Colon (tissue), 2 donors: ENCODE data around the gene C21orf58.

Experiments
- FAIRE-seq: peaks from 2 replicates; lab custom pipeline; 2012; peaks lifted over from hg19 to GRCh38; lab: Jason Lieb, UNC
- donor health status: control.
- donor health status: control.

Gene C21orf58

DNA sequence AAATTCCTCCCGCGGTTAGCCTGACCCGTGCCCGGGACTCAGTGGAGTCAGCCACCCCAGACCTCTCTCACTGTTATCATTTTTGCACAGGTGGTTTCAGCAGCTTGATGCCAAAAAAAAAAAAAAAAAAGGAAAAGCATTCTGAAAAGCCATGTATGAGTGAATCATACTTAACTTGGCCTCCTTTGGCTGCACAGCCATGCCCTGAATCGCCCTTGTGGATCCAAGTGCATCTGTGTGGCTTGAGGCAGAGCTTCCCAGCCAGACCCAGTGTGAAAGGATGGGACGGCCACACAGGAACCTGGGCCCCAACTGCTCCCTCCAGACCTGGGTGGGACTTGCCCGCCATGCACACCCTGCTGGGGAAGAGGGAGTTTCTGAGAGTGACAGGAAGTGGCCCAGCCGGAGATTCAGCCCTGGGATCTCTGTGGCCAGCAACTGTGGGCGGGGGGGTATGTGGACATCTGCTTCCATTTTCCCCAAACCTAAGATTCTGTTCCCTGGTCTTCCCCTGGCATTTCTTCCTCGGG lies 29.0 kb downstream of the C21orf58 start:
- no peak for FAIRE-seq

GRCh38 chr21:46291561-46291960 lies 32.1 kb downstream of the C21orf58 start:
- FAIRE-seq, result no peak

DNA sequence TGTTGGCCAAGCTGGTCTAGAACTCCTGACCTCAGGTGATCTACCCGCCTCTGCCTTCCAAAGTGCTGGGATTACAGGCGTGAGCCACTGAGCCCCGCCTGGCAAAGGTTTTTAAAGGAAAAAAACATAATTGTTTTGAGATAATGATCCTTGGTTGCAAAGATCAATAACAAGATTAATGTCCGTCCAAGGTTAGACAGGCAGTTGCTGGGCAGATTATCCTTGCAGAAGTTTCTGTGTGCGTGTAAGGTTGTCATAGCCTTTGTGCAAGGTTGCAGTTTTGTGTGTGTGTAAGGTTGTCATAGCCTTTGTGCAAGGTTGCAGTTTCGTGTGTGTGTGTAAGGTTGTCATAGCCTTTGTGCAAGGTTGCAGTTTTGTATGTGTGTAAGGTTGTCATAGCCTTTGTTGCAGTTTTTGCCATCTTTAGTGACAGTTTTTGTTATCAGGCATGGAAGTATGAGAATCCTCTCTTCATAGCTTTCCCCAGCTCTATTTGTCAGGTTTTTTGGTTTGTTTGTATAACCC lies 34.0 kb downstream of the C21orf58 start:
- no peak for FAIRE-seq

DNA sequence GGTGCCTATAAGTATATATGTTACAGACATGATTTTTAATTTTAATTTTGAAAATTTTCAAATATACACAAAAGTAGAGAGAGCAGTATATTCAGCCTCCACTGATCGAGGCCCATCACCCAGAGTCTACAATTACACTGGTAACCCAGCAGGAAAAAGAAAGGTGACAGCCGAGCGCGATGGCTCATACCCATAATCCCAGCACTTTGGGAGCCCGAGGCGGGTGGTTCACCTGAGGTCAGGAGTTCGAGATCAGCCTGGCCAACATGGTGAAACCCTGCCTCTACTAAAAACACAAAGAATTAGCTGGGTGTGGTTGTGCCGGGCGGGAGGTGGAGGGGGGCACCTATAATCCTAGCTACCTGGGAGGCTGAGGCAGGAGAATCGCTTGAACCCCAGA lies 36.1 kb downstream of the C21orf58 start:
- FAIRE-seq, result no peak

DNA sequence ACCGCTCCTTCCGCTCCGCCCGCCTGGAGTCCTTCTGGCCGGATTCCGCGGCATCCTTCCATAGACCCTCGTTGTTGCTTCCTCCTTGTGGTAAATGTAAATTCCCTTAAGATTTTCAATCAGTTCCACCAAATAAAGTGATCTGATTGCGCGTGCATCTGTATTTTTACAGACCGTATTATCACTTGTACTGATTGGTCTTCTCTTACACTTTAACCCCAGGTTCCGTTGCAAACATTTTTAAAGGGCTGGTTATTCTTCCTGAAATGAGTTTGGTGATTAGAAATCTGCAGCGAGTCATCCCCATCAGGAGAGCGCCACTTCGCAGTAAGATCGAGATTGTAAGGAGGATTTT lies 37.0 kb downstream of the C21orf58 start:
- no peak for FAIRE-seq

DNA sequence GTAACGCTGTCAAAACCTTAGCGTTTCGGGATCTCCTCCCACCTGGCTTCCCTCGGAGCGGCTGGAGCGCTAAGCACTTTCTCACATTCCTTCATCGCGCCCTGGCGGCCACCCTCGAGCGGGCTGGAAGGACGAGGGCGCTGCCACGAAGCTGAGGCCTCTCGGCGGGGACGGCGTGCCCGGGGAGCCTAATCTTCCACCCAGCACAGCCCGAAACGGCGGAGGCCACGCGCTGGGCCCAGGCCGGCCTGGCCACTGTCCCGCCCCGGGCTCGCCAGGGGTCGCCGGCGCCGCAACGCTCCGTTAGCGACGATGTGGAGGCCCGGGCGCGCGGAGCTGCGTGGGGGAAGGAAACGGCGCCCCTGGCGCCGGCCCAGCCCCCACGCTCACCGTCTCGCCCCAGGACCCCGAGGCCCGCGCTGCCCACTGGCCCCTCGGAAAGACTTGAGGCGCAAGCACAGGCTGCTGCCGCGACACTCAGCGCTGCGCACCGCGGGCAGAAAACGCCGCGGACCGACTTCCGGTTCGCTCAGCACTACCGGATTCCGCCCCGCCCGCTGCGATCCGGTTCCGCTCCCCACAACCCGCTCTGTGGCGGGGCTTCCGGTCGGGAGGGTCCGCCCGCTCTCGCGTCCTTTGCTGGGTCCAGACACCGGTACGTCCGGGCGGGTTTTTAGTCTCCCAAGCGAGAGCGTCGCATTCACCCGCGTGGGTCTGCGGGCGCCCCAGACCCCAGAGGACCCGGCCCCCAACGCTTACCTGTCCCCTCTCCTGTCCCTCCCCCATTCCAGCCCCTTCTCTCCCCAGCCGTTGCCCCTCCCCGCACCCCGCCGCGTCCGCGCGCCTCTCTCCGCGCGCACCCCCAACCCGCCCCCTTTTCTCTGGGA lies 37.7 kb downstream of the C21orf58 start, which contains the start of gene YBEY:
TSS of gene YBEY (plus strand) at position 582 of the 887 bp plus-strand sequence. CDS start 572 bp downstream, outside the sequence.
- no peak for FAIRE-seq

GRCh38 chr21:46285206-46285661 lies 38.4 kb downstream of the C21orf58 start, which contains the start of gene MCM3AP:
MCM3AP (minus strand) TSS chr21:46285611; CDS start chr21:46285286, 325 bp downstream.
- FAIRE-seq, result no peak

- FAIRE-seq, result no peak
Observed at GRCh38 chr21:46284733-46285132, 38.9 kb downstream of the C21orf58 start.

DNA sequence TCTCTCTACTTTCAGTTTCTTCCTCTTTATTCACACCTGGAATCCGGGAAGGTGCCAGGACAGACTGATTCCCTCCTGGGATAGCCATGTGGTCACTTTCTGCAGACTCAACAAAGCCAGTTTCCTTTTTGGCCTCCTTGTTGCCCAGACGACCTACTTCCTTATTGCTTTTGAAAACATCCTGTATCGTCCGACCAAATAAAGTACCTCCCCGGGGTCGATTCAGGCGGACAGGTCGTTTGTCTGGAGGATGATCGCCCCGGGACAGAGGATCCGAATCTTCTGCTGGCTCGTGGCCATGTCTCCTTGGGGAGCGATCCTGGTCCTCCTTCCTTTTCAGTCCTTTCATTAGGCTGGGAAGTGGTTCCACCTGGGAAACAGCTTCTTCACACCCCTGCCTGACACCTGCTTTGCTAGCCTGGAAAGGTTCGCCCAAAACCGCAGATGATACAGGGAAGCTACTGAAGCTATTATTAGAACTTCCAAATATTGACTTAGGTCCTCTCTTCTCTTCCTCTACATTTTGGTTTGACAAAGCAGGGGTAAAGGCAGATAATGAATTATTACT lies 39.5 kb downstream of the C21orf58 start:
- no peak for FAIRE-seq

- FAIRE-seq, result no peak
Observed at GRCh38 chr21:46274797-46275390, 48.8 kb downstream of the C21orf58 start.

GRCh38 chr21:46273341-46273740 lies 50.3 kb downstream of the C21orf58 start:
- no peak for FAIRE-seq

- FAIRE-seq, result no peak
Observed at GRCh38 chr21:46269466-46269865, 54.2 kb downstream of the C21orf58 start.

- no peak for FAIRE-seq
Observed at GRCh38 chr21:46268371-46268770, 55.3 kb downstream of the C21orf58 start.

GRCh38 chr21:46266946-46267345 lies 56.7 kb downstream of the C21orf58 start:
- no peak for FAIRE-seq

DNA sequence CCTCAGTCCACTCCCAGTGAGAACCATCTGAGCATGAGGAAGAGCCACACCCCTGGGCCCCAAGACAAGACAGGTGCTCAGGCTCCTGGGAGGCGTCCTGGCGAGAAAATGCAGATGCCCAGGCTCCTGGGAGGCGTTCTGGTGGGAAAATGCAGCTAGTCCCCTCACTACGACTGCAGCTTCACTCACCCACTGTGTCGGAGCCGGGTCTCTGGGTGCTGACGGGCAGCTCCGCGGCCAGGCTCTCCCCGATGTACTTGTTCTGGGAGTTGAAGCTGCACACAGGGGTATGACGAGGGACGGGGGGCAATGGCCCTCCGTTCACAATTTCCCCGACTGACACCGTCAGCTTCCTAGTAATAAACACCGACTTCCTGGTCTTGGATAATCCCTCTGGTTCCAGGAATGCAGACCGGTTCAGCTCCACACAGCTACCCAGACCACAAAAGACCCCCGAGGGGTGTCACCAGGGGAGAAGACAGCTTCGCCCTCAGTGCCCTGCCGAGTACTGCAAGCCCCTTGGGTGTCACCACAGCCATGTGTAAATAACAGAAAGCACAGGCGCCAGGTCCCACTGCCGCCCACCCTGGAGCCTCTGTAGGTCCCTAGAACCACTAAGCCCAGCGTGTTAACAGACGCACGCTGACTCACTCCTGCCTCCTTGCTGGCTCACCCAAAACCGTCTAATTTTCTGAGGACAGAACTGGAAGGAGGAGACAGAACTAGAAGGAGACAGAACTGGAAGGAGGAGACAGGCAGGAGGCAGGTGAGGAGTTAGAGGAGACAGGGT lies 57.7 kb downstream of the C21orf58 start:
- no peak for FAIRE-seq

DNA sequence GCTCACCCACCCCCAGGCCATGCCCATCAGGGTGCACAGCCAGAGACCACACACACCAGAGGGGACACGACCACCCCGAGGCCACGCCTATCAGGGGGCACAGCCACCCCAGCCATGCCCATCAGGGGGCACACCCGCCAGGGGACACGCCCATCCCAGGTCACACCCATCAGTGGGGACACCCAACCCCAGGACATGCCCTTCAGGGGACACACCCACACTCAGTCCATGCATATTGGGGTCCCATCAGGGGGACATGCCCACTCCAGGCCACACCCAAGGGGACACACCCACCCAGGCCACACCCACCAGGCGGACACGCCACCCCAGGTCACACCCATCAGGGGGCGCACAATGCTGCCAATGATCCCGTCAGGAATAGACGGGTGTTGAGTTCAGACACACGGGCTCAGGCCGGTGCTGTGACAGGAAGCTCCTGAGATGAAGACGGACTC lies 59.0 kb downstream of the C21orf58 start:
- no peak for FAIRE-seq

DNA sequence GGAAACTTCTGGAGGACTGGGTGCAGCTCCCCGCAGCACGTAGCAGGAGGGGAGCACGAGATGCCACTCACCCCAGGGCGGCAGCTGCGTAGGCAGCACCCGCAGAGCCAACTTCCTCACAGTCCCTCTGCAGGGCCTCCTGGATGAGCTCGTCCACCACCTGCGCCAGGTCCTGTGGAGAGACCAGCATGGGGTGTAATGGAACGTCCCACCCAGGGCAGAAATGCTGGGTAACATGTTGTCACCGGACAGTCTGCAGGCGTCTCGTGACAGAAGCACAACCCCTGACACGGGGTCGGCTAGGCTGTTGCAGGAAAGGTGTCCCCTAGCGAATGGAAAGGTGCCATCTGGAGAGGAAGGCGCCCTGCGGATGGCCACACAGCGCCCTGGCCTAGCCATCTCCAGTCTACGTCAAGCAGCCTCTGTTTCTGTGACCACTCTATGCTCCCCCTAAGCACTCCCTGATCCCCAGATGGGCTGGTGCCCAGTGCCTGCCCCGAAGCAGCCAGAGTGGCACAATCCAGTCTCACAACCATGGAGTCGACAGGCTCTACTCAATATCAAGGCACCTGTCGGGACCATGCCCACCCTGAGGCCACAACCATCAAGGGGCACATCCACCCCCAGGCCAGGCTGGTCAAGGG lies 59.5 kb downstream of the C21orf58 start:
- no peak for FAIRE-seq

GRCh38 chr21:46256501-46256994 lies 67.1 kb downstream of the C21orf58 start:
- FAIRE-seq, result no peak

DNA sequence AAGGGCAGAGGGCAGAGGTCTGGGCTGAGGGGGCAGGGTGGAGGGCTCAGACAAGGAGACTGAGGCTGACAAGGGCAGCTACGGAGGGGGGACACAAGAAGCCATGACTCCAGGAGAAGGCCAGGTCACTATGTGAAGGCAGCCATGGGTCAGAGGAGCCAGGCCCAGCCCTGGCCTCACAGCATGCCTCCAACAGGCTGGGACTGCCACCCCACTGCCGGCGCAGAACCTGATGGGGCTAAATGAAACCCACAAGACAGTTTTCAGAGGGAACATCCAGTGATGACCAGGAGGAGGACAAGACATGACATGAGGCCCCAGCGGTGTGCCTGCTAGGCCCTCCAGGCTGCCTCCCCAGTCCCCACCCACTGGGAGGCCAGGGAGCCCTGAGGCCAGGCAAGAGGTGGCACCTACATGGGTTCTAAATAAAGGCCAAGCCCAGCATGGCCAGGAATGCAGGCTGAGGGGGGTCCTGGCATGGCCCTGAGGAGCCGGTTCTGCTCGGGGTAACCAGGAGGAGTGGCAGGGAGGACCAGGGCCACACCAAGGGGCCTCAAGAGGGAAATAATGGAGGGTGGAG lies 67.8 kb downstream of the C21orf58 start:
- FAIRE-seq, result no peak

- FAIRE-seq, result no peak
Observed at GRCh38 chr21:46255166-46255565, 68.5 kb downstream of the C21orf58 start.
